ENCODE data around the gene USP20.
A peak's percentile ranks its signal among the peaks of the same experiment; 100 is the strongest.

USP20 gene

GRCh38 chr9:129875687-129876395 is 40.6 kb downstream of the USP20 start:
- no peak for DNase-seq (ENCODE audit: low spot score)

- no peak for DNase-seq (ENCODE audit: low spot score)
These were observed 41.6 kb downstream of the USP20 start for GRCh38 chr9:129876815-129877214.

- no peak for DNase-seq (ENCODE audit: low spot score)
These were observed 43.0 kb downstream of the USP20 start for GRCh38 chr9:129878291-129878690.

- no peak for DNase-seq (ENCODE audit: low spot score)
These were observed 43.9 kb downstream of the USP20 start for GRCh38 chr9:129879103-129879699.

GRCh38 chr9:129879991-129880653 is 44.9 kb downstream of the USP20 start:
- no peak for DNase-seq (ENCODE audit: low spot score)

- DNase-seq (ENCODE audit: low spot score), result peak; percentile 60
These were observed 45.6 kb downstream of the USP20 start for GRCh38 chr9:129880654-129881546.

- DNase-seq (ENCODE audit: low spot score), result no peak
These were observed 46.5 kb downstream of the USP20 start for GRCh38 chr9:129881547-129882324.

GRCh38 chr9:129884220-129885017 is 49.2 kb downstream of the USP20 start:
- peak; percentile 84 for DNase-seq (ENCODE audit: low spot score)

GRCh38 chr9:129885018-129885669 is 49.9 kb downstream of the USP20 start:
- no peak for DNase-seq (ENCODE audit: low spot score)

GRCh38 chr9:129885670-129886106 is 50.4 kb downstream of the USP20 start:
- peak; percentile 83 for DNase-seq (ENCODE audit: low spot score)

- no peak for DNase-seq (ENCODE audit: low spot score)
These were observed 51.2 kb downstream of the USP20 start for GRCh38 chr9:129886226-129887174.

GRCh38 chr9:129887334-129888292 is 52.4 kb downstream of the USP20 start:
- DNase-seq (ENCODE audit: low spot score), result peak; percentile 68

- DNase-seq (ENCODE audit: low spot score), result no peak
These were observed 53.2 kb downstream of the USP20 start for GRCh38 chr9:129888293-129889121.

GRCh38 chr9:129889122-129889940 is 54.1 kb downstream of the USP20 start:
- DNase-seq (ENCODE audit: low spot score), result no peak

GRCh38 chr9:129889941-129890717 is 54.9 kb downstream of the USP20 start:
- DNase-seq (ENCODE audit: low spot score), result no peak

Data from putamen (tissue), 1 donor.